ENCODE results near the gene C6orf15.

GRCh38 chr6:31068669-31069340 lies 43.6 kb downstream of the C6orf15 start:
- peak in 3 of 4 experiments; percentile 55 to 81 (median 57) for TF ChIP-seq CTCF (IDR thresholded peaks at IDR 0.05)
- TF ChIP-seq POLR2A (IDR thresholded peaks at IDR 0.05): no peak

Data from prostate gland (tissue), 2 donors.